ENCODE data around the gene CENPM.
A peak's percentile ranks its signal among the peaks of the same experiment; 100 is the strongest.

The CENPM gene

DNA sequence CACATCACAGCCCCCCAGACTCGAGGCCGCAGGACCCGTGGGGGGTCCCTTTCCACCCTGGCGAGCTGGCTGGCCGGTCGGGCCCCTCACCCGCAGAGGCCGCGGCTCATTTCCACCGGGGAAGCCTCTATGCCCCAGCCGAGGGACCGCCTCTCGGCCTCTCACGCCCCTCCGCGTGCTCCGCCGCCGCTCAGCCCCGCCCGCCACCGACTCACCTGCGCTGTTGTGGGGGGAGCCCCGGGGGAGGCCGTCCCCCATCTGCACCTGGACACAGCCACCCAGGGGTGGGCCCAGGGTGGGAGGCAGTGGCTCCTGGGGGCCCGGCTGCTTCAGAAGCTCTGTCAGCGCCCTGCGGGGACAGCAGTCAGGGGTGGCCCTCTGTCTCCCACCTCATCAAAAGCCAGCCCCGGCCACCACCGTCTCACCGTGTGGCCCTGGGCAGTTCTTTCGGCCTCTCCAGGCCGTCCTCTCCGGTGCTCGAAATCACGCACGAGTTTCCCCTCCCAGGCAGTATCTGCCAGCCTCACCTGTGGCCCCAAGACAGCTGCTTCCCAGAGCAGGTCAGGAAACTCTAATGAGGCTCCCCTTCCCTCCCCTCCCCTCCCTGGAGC lies 35.8 kb downstream of the CENPM start:
- no peak overlapping the region for H3K27ac ChIP-seq
- TF ChIP-seq, protein P1, sequence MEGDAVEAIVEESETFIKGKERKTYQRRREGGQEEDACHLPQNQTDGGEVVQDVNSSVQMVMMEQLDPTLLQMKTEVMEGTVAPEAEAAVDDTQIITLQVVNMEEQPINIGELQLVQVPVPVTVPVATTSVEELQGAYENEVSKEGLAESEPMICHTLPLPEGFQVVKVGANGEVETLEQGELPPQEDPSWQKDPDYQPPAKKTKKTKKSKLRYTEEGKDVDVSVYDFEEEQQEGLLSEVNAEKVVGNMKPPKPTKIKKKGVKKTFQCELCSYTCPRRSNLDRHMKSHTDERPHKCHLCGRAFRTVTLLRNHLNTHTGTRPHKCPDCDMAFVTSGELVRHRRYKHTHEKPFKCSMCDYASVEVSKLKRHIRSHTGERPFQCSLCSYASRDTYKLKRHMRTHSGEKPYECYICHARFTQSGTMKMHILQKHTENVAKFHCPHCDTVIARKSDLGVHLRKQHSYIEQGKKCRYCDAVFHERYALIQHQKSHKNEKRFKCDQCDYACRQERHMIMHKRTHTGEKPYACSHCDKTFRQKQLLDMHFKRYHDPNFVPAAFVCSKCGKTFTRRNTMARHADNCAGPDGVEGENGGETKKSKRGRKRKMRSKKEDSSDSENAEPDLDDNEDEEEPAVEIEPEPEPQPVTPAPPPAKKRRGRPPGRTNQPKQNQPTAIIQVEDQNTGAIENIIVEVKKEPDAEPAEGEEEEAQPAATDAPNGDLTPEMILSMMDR (IDR thresholded peaks at IDR 0.05), result no peak
- no peak for TF ChIP-seq ZFX (IDR thresholded peaks at IDR 0.05; ENCODE audit: borderline replicate concordance)

DNA sequence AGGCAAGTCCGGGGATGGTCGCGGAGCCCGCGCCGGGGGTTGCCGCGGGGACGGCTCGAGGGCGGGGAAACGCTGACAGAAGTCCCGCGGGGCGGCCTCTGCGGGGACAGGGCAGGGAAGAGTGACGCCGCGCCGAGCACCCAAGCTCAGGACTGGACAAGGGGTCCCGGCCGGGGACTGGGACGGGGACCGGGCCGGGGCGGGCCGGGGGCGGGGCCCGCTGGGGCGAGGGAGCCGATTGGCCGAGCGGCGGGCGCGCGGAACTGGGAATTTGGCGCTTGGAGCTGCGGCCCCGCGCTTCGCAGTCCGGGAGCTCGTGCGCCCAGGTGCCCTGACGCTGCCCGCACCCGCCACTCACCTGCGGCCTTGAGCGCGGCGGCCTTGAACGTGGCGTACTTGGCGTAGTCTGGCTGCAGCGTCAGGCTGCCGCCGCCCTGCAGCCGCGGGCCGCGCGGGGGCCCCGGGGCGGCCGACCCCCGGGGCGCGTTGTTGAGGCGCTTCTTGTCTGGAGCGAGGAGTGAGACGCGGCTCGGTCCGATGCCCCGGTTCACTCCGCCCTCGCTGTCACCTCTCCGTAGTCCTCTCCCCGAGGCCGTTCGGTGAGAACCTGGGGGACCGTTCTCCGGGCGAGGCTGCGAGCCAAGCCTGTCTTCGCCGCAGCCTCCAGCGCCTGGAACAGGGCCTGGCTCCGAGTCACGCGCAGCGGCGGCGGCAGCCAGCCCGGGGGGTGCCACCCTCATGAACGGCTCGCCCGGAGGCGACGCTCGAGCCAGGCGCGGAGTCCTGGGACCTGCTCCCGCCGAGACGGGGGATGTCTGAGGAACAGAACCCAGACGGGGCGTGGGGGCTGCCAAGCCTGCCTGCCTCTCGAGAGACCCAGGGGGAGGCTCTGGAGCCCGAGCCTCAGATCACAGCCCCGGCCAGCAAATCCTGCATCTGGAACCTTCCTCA lies 36.6 kb downstream of the CENPM start:
- H3K27ac ChIP-seq, result no peak overlapping the region
- TF ChIP-seq ZFX (IDR thresholded peaks at IDR 0.05; ENCODE audit: borderline replicate concordance), result no peak
- TF ChIP-seq, protein P1 (IDR thresholded peaks at IDR 0.05), result no peak

DNA sequence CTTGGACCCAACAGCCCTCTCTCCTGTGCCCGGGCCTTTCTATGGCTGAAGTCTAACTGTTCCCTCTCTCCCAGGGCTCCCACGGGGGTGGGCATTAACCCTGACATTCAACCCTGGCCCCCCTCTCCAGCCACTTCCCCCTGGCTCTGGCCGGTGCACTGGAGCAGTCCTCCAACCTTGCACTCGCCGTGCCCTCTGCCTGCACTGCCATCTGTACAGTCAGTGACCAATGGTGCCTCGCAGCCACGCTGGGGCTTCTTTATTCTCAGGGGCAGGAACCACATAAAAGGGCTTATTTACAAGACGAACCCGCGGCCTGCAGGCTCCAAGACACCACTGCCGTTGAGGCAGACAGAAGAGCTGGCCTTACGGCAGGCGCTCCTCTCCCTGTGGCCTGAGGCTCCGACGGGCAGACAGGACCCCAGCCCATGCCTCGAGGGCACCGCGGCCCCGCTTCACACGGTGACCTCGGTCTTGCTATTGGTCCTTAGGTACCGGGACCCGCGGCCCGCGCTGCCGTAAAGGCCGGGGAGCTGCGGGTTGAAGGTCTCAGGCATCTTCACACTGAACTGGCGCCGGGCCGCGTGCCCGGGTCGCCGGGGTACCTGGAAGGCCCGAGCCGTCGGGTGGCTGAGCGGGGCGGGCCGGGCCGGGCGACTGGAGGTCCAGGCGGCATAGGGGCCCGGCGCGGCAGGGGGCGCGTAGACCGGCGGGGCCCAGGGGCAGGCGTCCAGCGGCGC lies 37.5 kb downstream of the CENPM start:
- TF ChIP-seq, protein P1 (IDR thresholded peaks at IDR 0.05), result no peak
- no peak for TF ChIP-seq ZFX (IDR thresholded peaks at IDR 0.05; ENCODE audit: borderline replicate concordance)
- no peak overlapping the region for H3K27ac ChIP-seq

DNA sequence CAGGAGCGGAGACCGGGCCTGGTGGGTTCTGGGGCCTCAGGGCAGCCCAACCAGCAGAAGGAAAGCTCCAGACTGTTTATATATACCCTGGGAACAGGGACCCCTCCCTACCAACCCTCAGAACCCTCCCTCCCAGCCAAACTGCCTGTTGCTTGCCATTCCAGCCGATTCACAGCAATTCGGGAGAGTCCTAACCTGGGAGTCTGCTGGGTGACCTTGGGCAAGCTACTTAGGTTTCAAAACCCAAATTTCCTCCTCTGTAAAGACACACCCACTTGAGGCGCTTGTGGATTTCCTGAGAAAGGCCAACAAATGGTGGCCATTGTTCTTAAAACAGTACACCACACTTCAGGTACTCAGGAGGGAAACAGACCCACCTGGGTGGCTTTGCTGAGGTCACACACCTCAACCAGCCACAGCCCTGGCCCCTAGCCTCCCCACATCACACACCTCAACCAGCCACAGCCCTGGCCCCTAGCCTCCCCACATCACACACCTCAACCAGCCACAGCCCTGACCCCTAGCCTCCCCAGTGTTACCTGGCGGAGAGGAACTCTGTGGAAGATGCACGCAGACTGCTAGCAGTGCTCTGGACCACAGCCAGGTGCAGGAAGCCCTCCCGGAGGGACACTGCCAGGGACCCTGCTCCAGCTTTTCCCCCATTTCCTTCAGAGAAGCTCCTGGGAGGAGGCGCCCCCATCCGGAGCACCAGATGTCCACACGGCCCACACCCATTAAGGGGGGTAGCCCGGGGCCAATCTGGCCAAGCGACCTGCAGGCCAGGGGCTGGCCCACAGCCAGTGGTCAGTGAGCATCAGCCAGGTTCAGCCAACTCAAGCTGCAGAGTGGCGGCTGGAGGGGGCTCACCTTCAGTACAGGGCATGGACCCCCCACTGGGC lies 38.3 kb downstream of the CENPM start:
- TF ChIP-seq, protein P1 (IDR thresholded peaks at IDR 0.05), result no peak
- no peak for TF ChIP-seq ZFX (IDR thresholded peaks at IDR 0.05; ENCODE audit: borderline replicate concordance)
- H3K27ac ChIP-seq, result peak overlapping the region; percentile 44

DNA sequence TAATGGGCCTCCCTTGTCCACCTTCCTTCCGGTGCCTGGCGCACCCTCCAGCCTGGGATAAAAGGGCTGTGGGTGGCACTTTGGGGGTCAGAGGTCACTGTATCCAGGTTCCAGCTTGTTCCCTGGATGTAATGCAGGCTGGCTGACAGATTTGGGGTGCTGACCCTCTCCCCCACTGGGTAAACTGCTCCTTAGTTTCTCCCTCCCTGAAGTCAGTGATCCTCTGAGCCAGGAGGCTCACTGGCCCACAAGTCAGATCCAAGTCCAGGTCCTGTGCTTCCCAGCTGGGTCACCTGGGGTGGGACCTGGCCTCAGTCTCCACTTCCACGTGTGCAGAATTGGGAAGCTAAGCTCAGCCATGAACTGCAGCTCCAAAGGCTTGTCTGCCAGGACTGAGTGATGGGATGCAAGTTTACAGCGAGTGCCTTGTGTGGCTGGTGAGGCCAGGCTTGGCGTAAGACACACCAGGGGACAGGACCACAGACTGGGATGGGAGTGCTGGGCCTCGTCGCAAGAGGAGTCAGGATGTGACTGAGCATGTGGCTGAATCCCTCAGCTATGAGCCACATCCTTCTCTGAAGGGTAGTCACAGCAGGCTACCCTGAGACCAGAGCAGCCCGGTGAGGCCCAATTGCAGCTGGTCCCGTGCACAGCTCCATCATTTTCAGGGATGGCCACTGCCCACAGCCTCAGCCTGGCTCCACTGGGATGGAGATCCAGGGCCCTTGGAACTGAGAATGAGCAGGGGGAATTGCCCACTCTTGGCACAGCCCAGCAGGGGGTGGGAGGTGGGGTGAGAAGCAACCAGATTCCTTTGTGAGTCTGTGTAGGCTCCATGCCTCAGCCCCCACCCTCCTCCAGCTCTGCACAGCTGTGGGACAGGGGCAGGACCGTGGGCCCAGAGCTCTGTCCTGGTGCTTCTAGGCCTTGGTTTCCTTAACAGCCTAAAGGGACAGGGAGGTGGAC lies 39.2 kb downstream of the CENPM start:
- H3K27ac ChIP-seq, result peak overlapping the region; percentile 44
- TF ChIP-seq ZFX (IDR thresholded peaks at IDR 0.05; ENCODE audit: borderline replicate concordance), result no peak
- TF ChIP-seq, protein P1 (IDR thresholded peaks at IDR 0.05), result no peak

DNA sequence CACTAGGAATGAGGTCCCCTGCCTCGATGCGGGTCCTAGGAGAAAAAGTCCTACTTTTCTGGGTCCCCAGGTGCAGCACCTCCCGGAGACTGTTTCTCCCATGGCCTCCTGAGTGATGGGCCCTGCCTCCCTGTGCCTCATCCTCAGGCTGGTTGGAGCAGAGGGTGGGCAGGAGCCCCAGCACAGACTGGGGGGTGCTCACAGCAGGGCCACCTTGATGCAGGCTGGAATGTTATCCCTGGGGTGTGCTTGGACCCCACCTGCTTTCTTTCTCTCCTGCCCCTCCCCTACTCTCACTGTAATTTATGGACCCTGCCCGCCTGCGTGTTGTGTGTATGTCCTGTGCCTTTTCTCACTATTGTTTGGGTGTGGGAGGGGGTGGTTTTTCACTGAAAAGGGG lies 40.1 kb downstream of the CENPM start:
- TF ChIP-seq, protein P1 (IDR thresholded peaks at IDR 0.05), result no peak
- TF ChIP-seq ZFX (IDR thresholded peaks at IDR 0.05; ENCODE audit: borderline replicate concordance), result no peak

More for the DNA sequence above, 40.1 kb downstream of the CENPM start:
- no peak overlapping the region for H3K27ac ChIP-seq

All from 22Rv1 (cell line).